TTC549 (cell line): ENCODE results near the gene CDH24.

Experiments used
- FAIRE-seq: peaks from 2 replicates; lab custom pipeline; 2012; peaks lifted over from hg19 to GRCh38; lab: Jason Lieb, UNC

Gene CDH24

GRCh38 chr14:23060536-23061260, 3.4 kb upstream of the CDH24 start:
- no peak for FAIRE-seq

- FAIRE-seq = no peak
Measured at GRCh38 chr14:23058654-23059504, 1.6 kb upstream of the CDH24 start.

- FAIRE-seq = no peak
Measured at GRCh38 chr14:23057757-23058653, 685 bp upstream of the CDH24 start.

GRCh38 chr14:23056145-23056955, 970 bp downstream of the CDH24 start:
- no peak for FAIRE-seq

- no peak for FAIRE-seq
Measured at GRCh38 chr14:23055621-23056144, 1.6 kb downstream of the CDH24 start.

- FAIRE-seq = no peak
Measured at GRCh38 chr14:23055147-23055550, 2.2 kb downstream of the CDH24 start.

GRCh38 chr14:23054000-23054811, 3.1 kb downstream of the CDH24 start:
- no peak for FAIRE-seq

GRCh38 chr14:23053426-23053825, 3.9 kb downstream of the CDH24 start:
- FAIRE-seq = no peak

GRCh38 chr14:23052671-23053070, 4.6 kb downstream of the CDH24 start:
- FAIRE-seq = no peak

GRCh38 chr14:23052182-23052623, 5.1 kb downstream of the CDH24 start:
- no peak for FAIRE-seq

GRCh38 chr14:23051141-23052057, 5.9 kb downstream of the CDH24 start:
- FAIRE-seq = no peak

- FAIRE-seq = no peak
Measured at GRCh38 chr14:23049011-23049410, 8.3 kb downstream of the CDH24 start.

GRCh38 chr14:23047751-23048693, 9.3 kb downstream of the CDH24 start:
- no peak for FAIRE-seq

GRCh38 chr14:23047034-23047634, 10.2 kb downstream of the CDH24 start:
- FAIRE-seq = no peak

- FAIRE-seq = no peak
Measured at GRCh38 chr14:23045419-23046357, 11.6 kb downstream of the CDH24 start.

- no peak for FAIRE-seq
Measured at GRCh38 chr14:23044840-23045239, 12.5 kb downstream of the CDH24 start.

- no peak for FAIRE-seq
Measured at GRCh38 chr14:23043754-23044153, 13.6 kb downstream of the CDH24 start.
